HL-60 (cell line): ENCODE results near the gene TGFBR3.

ENCODE experiments used
- DNase-seq, 2 experiments: peaks; one replicate each; pipeline ENCODE4 v3.0.0-alpha.2; 2010 to 2020; ENCODE audit warnings: low read depth in 1 of 2, low spot score in 1 of 2
- H3K27ac ChIP-seq: fragments of 250-450 bp; sonication (Bioruptor Pico); replicated peaks from 2 replicates; pipeline ENCODE4 v1.5.1; 2020; ENCODE audit warnings: mild to moderate bottlenecking, moderate library complexity
- H3K27me3 ChIP-seq: fragments of 250-450 bp; sonication (Bioruptor Pico); 2 replicates; pipeline ENCODE4 v1.5.1; 2021; ENCODE audit warnings: mild to moderate bottlenecking, moderate library complexity; ENCODE audit not compliant: insufficient read depth, poor library complexity, severe bottlenecking
- H3K4me3 ChIP-seq: replicated peaks from 2 replicates; pipeline ENCODE4 v1.5.1; 2011; ENCODE audit warnings: mild to moderate bottlenecking, control low read depth, low read length; ENCODE audit not compliant: insufficient read depth
- GABPA ChIP-seq: IDR thresholded peaks from 2 replicates; pipeline ENCODE4 v1.6.1; 2012; ENCODE audit warnings: low read depth
- POLR2AphosphoS5 ChIP-seq: IDR thresholded peaks from 2 replicates; pipeline ENCODE4 v1.6.1; 2012; ENCODE audit warnings: low read depth
- SPI1 ChIP-seq: IDR thresholded peaks from 2 replicates; pipeline ENCODE4 v1.6.1; 2012; ENCODE audit warnings: low read depth, mild to moderate bottlenecking, borderline replicate concordance
- TF ChIP-seq, protein P1 (sequence below): IDR thresholded peaks from one replicate; pipeline ENCODE4 v1.5.1; 2011; ENCODE audit warnings: low read length, control low read depth, inconsistent platforms; ENCODE audit not compliant: insufficient read depth
- TF ChIP-seq, protein P2 (sequence below): IDR thresholded peaks from 2 replicates; pipeline ENCODE4 v1.6.1; 2012; ENCODE audit warnings: low read depth; ENCODE audit not compliant: insufficient replicate concordance

TGFBR3 gene

DNA sequence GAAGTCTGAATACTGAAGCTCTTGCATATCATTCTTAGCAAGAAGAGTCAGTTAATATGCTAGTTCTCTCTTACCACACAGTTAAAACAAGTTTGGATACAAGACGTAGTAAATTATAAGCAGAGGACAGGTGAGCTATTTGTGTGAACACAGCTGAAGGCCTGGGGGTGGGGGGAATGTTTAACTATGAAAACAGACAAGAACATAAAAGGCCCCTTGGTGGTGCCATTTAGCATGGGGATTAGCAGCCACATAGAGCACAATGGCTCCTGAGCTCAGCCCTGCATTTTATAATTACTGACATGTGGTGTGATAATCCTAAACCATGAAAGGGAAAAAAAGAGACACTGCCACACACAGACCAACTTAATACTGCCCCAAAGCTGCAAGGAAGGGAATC, 94.8 kb downstream of the TGFBR3 start:
- H3K4me3 ChIP-seq: no peak overlapping the region
- H3K27ac ChIP-seq: no peak overlapping the region

DNA sequence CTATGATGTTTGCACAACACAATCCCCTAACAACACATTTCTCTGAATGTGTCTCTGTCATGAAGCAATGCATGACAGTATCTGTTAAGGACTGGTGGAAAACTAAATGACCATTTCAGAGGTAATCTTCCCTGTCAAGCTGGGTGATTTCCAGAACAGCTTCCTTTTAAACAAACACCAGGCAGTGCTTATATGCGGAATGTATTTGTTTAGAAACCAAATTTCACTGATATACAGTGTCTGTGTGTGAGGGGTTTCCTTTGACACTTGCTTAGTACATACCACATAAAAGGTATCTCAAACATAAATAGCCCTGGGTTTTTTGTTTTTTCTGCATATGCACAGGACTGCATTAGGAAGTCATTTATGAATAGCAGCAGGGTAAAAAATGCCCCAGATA, 95.6 kb downstream of the TGFBR3 start:
- no peak overlapping the region for H3K4me3 ChIP-seq
- TF ChIP-seq, protein P1, sequence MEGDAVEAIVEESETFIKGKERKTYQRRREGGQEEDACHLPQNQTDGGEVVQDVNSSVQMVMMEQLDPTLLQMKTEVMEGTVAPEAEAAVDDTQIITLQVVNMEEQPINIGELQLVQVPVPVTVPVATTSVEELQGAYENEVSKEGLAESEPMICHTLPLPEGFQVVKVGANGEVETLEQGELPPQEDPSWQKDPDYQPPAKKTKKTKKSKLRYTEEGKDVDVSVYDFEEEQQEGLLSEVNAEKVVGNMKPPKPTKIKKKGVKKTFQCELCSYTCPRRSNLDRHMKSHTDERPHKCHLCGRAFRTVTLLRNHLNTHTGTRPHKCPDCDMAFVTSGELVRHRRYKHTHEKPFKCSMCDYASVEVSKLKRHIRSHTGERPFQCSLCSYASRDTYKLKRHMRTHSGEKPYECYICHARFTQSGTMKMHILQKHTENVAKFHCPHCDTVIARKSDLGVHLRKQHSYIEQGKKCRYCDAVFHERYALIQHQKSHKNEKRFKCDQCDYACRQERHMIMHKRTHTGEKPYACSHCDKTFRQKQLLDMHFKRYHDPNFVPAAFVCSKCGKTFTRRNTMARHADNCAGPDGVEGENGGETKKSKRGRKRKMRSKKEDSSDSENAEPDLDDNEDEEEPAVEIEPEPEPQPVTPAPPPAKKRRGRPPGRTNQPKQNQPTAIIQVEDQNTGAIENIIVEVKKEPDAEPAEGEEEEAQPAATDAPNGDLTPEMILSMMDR: no peak
- no peak for TF ChIP-seq POLR2AphosphoS5
- TF ChIP-seq GABPA: no peak
- TF ChIP-seq, protein P2, sequence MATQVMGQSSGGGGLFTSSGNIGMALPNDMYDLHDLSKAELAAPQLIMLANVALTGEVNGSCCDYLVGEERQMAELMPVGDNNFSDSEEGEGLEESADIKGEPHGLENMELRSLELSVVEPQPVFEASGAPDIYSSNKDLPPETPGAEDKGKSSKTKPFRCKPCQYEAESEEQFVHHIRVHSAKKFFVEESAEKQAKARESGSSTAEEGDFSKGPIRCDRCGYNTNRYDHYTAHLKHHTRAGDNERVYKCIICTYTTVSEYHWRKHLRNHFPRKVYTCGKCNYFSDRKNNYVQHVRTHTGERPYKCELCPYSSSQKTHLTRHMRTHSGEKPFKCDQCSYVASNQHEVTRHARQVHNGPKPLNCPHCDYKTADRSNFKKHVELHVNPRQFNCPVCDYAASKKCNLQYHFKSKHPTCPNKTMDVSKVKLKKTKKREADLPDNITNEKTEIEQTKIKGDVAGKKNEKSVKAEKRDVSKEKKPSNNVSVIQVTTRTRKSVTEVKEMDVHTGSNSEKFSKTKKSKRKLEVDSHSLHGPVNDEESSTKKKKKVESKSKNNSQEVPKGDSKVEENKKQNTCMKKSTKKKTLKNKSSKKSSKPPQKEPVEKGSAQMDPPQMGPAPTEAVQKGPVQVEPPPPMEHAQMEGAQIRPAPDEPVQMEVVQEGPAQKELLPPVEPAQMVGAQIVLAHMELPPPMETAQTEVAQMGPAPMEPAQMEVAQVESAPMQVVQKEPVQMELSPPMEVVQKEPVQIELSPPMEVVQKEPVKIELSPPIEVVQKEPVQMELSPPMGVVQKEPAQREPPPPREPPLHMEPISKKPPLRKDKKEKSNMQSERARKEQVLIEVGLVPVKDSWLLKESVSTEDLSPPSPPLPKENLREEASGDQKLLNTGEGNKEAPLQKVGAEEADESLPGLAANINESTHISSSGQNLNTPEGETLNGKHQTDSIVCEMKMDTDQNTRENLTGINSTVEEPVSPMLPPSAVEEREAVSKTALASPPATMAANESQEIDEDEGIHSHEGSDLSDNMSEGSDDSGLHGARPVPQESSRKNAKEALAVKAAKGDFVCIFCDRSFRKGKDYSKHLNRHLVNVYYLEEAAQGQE: no peak
- TF ChIP-seq SPI1: no peak
- no peak overlapping the region for H3K27ac ChIP-seq
- no peaks in the 10 kb centered on the region for H3K27me3 ChIP-seq
- DNase-seq: no peak

More for the DNA sequence above, 94.8 kb downstream of the TGFBR3 start:
- TF ChIP-seq POLR2AphosphoS5 (no peak), SPI1 (no peak), GABPA (no peak)
- TF ChIP-seq, protein P1: no peak
- TF ChIP-seq, protein P2: no peak
- H3K27me3 ChIP-seq: no peaks in the 10 kb centered on the region
- DNase-seq: no peak

DNA sequence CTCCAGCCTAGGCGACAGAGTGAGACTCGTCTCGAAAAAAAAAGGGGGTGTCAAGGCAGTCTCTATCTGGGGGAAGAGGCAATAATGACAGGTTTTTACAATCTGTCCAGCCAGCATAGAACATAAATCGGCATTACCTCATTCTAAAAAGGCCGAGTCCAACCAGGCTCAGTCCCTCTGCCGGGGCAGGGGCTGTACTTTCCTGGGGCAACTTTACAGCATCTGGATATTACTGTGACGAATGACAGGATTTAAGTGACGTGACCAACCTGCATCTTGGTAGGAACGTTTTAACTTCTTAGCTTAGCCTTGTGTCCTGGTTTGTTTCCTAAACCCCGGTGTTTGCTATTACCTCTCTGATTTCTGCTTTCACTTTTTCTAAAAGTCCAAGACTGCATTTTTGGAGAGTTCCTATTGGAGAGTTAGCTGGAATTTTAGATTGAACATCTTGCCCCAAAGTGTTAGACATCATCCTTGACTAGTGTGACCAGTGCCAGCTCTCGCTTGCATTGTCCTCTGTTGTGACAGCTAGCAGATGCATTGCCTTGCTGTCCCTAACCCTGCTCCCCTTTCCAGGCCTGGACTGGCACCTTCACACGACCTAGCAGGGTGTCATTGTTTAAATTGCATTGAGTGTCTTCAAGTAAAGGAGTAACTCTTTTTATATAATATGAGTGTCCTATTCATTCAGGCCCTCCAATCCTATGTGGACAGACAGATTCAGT, 96.5 kb downstream of the TGFBR3 start:
- no peak overlapping the region for H3K27ac ChIP-seq
- no peak for DNase-seq
- TF ChIP-seq SPI1 (no peak), GABPA (no peak), POLR2AphosphoS5 (no peak)
- TF ChIP-seq, protein P2: no peak
- TF ChIP-seq, protein P1: no peak
- H3K4me3 ChIP-seq: no peak overlapping the region
- no peaks in the 10 kb centered on the region for H3K27me3 ChIP-seq
